Neuronal stem cell (in vitro differentiated cells): ENCODE results near the gene CNTNAP5.

Experiments used
- DNase-seq: peaks from one replicate; pipeline ENCODE4 v3.0.0-alpha.2; 2013; ENCODE audit warnings: low spot score
- H2AFZ ChIP-seq: one replicate; pipeline ENCODE4 v1.6.1; 2013; ENCODE audit warnings: mild to moderate bottlenecking, low read length, inconsistent platforms
- H2AK5ac ChIP-seq: 2 replicates; pipeline ENCODE4 v1.6.1; 2013; ENCODE audit warnings: low read depth, mild to moderate bottlenecking, inconsistent platforms, low read length, moderate library complexity, mixed read lengths
- H2BK120ac ChIP-seq: 2 replicates; pipeline ENCODE4 v1.6.1; 2013; ENCODE audit warnings: low read depth, mild to moderate bottlenecking, inconsistent platforms, low read length, moderate library complexity, mixed read lengths
- H2BK12ac ChIP-seq: one replicate; pipeline ENCODE4 v1.6.1; 2013; ENCODE audit warnings: low read length, inconsistent platforms
- H2BK15ac ChIP-seq: 2 replicates; pipeline ENCODE4 v1.6.1; 2013; ENCODE audit warnings: mild to moderate bottlenecking, low read length, inconsistent platforms, mixed read lengths
- H2BK5ac ChIP-seq: one replicate; pipeline ENCODE4 v1.6.1; 2013; ENCODE audit warnings: inconsistent platforms, mild to moderate bottlenecking, low read length, moderate library complexity
- H3K14ac ChIP-seq: one replicate; pipeline ENCODE4 v1.6.1; 2013; ENCODE audit warnings: low read length, inconsistent platforms
- H3K18ac ChIP-seq: 2 replicates; pipeline ENCODE4 v1.6.1; 2013; ENCODE audit warnings: low read length, inconsistent platforms
- H3K23ac ChIP-seq: 2 replicates; pipeline ENCODE4 v1.6.1; 2013; ENCODE audit warnings: low read depth, mild to moderate bottlenecking, mixed read lengths, low read length, inconsistent platforms; ENCODE audit not compliant: poor library complexity
- H3K27ac ChIP-seq: replicated peaks from 3 replicates; pipeline ENCODE4 v1.5.1; 2013; ENCODE audit warnings: low read length, inconsistent platforms
- H3K27me3 ChIP-seq, 3 experiments: 2 replicates each; pipeline ENCODE4 v1.6.1; 2013; ENCODE audit warnings: low read length in 3 of 3, mild to moderate bottlenecking in 2 of 3, inconsistent platforms in 1 of 3, low read depth in 1 of 3, mixed read lengths in 1 of 3, moderate library complexity in 1 of 3; ENCODE audit not compliant: control insufficient read depth in 3 of 3, insufficient read depth in 3 of 3
- H3K36me3 ChIP-seq, 2 donors: replicated peaks in 1 of 2; 2 replicates each; pipeline ENCODE4 v1.6.1; 2013; ENCODE audit warnings: low read length in 2 of 2; ENCODE audit not compliant: control insufficient read depth in 2 of 2, insufficient read depth in 2 of 2
- H3K4ac ChIP-seq: 2 replicates; pipeline ENCODE4 v1.6.1; 2013; ENCODE audit warnings: inconsistent platforms, mild to moderate bottlenecking, low read length, moderate library complexity
- H3K4me1 ChIP-seq, 2 donors: 1 replicate in 1 of 2; 2 replicates in 1 of 2; pipeline ENCODE4 v1.6.1; 2013; ENCODE audit warnings: low read length in 2 of 2, low read depth in 1 of 2; ENCODE audit not compliant: control insufficient read depth in 2 of 2, insufficient read depth in 1 of 2
- H3K4me2 ChIP-seq: one replicate; pipeline ENCODE4 v1.6.1; 2013; ENCODE audit warnings: mild to moderate bottlenecking, low read length, inconsistent platforms; ENCODE audit not compliant: insufficient read depth, poor library complexity, severe bottlenecking
- H3K4me3 ChIP-seq, 2 donors: 2 replicates each; pipeline ENCODE4 v1.5.1; 2013; ENCODE audit warnings: low read length in 2 of 2, mild to moderate bottlenecking in 2 of 2, inconsistent platforms in 1 of 2, moderate library complexity in 1 of 2
- H3K79me1 ChIP-seq: one replicate; pipeline ENCODE4 v1.6.1; 2013; ENCODE audit warnings: low read depth, mild to moderate bottlenecking, inconsistent platforms, low read length, moderate library complexity
- H3K9ac ChIP-seq: one replicate; pipeline ENCODE4 v1.6.1; 2013; ENCODE audit warnings: mild to moderate bottlenecking, low read depth, low read length, inconsistent platforms; ENCODE audit not compliant: poor library complexity
- H3K9me3 ChIP-seq, 2 donors: replicated peaks in 1 of 2; 2 replicates each; pipeline versions ENCODE3 to v1.6.1; 2013; ENCODE audit warnings: low read length in 2 of 2, mild to moderate bottlenecking in 2 of 2, inconsistent platforms in 1 of 2, low read depth in 1 of 2, mixed read lengths in 1 of 2, moderate library complexity in 1 of 2; ENCODE audit not compliant: control insufficient read depth in 2 of 2, insufficient read depth in 1 of 2
- H4K8ac ChIP-seq: one replicate; pipeline ENCODE4 v1.6.1; 2013; ENCODE audit warnings: low read depth, mild to moderate bottlenecking, inconsistent platforms, low read length, moderate library complexity
- H4K91ac ChIP-seq: one replicate; pipeline ENCODE4 v1.6.1; 2013; ENCODE audit warnings: low read length, low read depth, mild to moderate bottlenecking, inconsistent platforms; ENCODE audit not compliant: poor library complexity
- WGBS, 2 donors: extraction: QIAGEN DNeasy Blood & Tissue Kit; methylation state at CpG; one replicate each; pipeline ENCODE4 v1.1.7; 2013; ENCODE audit warnings: missing lambda C conversion rate in 2 of 2, mixed read lengths in 1 of 2; ENCODE audit not compliant: insufficient read length in 2 of 2, insufficient replicate concordance in 1 of 2; ENCODE audit errors: extremely low coverage in 2 of 2; 5-methylcytosine and 5-hydroxymethylcytosine counted together

Gene CNTNAP5

DNA sequence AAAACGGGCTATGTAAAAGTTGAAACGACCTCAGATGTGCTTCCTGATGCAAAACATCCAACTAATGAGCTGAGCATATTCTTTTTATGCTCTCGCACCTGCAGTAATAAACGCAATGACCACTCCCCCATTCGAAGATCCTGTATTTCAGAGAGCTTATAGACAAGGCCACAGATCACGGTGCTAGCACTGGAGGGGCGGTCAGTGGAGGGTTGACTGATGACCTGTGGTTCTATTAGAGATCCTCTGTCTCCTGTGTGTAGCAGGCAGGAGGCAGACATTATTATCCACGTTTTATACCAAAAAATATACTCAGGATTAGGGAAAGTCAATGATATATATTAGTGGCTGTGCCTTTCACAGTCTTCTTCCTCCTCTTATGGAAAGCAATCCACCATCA, 457.0 kb downstream of the CNTNAP5 start:
- no peak overlapping the region for H2BK12ac ChIP-seq
- H4K91ac ChIP-seq = no peak overlapping the region
- H3K36me3 ChIP-seq = no peaks in the 10 kb centered on the region
- no CpG with 5 or more reads among the region's 8 CpGs for WGBS, 2 donors
- H3K4ac ChIP-seq = no peak overlapping the region
- no peak overlapping the region for H4K8ac ChIP-seq
- H3K9ac ChIP-seq = no peak overlapping the region
- H2BK5ac ChIP-seq = no peak overlapping the region
- H3K9me3 ChIP-seq = no peaks in the 10 kb centered on the region
- no peak overlapping the region for H3K27ac ChIP-seq
- no peak for DNase-seq
- H3K23ac ChIP-seq = no peak overlapping the region
- H3K4me2 ChIP-seq = no peak overlapping the region
- H3K4me1 ChIP-seq = peaks cover 0 to 4% of the 10 kb centered on the region in 2 donors
- no peak overlapping the region for H3K14ac ChIP-seq
- no peak overlapping the region for H2BK15ac ChIP-seq
- H2AK5ac ChIP-seq = no peak overlapping the region
- no peaks in the 10 kb centered on the region for H3K27me3 ChIP-seq
- no peak overlapping the region for H2AFZ ChIP-seq
- no peaks in the 10 kb centered on the region for H3K79me1 ChIP-seq
- no peak overlapping the region for H3K18ac ChIP-seq
- no peak overlapping the region for H2BK120ac ChIP-seq
- no peak overlapping the region for H3K4me3 ChIP-seq

DNA sequence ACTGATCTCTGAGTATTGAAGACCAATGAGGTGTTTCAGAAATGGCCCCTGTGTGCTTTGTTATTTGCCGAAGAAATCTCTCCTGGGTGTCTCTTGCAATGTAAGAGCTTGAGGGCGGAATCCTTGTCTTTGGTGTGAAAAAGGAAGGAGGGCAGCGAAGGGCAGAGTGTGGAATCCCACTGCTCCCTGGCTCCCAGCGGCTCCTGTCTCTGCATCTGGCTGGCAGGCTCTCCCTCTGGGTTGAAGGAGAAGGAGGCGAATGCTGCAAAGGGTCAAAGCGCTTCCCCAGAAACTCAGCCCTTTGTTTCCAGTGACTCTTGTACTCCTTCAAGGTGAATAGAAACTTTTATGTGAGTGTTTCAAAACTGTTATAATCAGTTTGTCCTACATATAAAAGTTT, 457.5 kb downstream of the CNTNAP5 start:
- Histone ChIP-seq H3K9me3 (no peaks in the 10 kb centered on the region), H2BK15ac (no peak overlapping the region), H4K8ac (no peak overlapping the region), H2BK5ac (no peak overlapping the region), H3K27me3 (no peaks in the 10 kb centered on the region), H2AFZ (no peak overlapping the region), H3K9ac (no peak overlapping the region), H2AK5ac (no peak overlapping the region), H3K4me2 (no peak overlapping the region), H2BK120ac (no peak overlapping the region), H4K91ac (no peak overlapping the region), H3K23ac (no peak overlapping the region), H3K4ac (no peak overlapping the region), H3K4me1 (peaks cover 0 to 4% of the 10 kb centered on the region in 2 donors), H3K79me1 (no peaks in the 10 kb centered on the region), H3K14ac (no peak overlapping the region), H3K18ac (no peak overlapping the region), H3K4me3 (no peak overlapping the region), H2BK12ac (no peak overlapping the region), H3K27ac (no peak overlapping the region), H3K36me3 (no peaks in the 10 kb centered on the region)
- no CpG with 5 or more reads among the region's 6 CpGs for WGBS, 2 donors
- no peak for DNase-seq

DNA sequence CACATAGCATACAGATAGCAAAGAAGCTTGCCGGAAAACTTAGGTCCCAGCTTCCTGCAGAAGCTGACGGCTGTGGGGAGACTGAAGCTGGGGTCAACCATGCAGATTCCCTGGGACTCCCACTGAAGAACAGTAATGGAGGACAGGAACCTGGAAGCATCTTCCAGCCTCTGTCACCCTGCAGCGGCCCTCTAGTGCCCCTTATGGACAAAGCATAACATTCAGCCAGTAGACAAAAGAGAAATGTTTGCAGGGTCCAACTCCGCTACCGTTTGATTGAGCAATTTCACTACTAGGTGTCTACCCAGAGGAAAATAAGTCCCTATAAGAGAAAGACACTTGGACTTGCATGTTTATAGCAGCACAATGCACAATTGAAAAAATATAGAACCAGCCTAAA, 460.6 kb downstream of the CNTNAP5 start:
- Histone ChIP-seq H3K4me3 (no peak overlapping the region), H3K4ac (no peak overlapping the region), H2BK12ac (no peak overlapping the region), H4K91ac (no peak overlapping the region), H3K14ac (no peak overlapping the region), H3K27me3 (no peaks in the 10 kb centered on the region), H2BK5ac (no peak overlapping the region), H3K79me1 (no peaks in the 10 kb centered on the region), H2AFZ (no peak overlapping the region), H3K9me3 (no peaks in the 10 kb centered on the region), H2BK15ac (no peak overlapping the region), H2AK5ac (no peak overlapping the region), H3K27ac (no peak overlapping the region), H3K36me3 (no peaks in the 10 kb centered on the region), H3K23ac (no peak overlapping the region), H3K4me1 (peaks cover 0 to 4% of the 10 kb centered on the region in 2 donors), H3K9ac (no peak overlapping the region), H4K8ac (no peak overlapping the region), H3K18ac (no peak overlapping the region), H3K4me2 (no peak overlapping the region), H2BK120ac (no peak overlapping the region)
- no CpG with 5 or more reads among the region's 5 CpGs for WGBS, 2 donors
- no peak for DNase-seq

DNA sequence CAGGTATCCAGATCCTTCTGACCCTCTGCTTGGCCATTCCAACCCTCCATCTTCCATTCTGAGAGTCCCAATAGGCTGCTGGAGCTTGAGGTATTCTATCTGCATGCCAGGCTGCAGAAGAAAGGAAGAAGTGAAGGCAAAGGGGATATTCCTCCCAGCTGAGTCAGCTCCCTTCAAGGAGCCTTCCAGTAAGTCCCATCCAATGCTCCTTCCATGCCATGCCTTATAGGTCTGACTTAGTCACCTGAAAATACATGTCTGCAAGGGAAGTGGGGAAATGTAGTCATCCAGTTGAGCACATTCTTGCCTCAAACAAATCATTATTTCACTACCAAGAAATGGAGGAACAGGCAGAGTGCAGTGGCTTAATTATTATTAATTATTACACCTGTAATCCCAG, 464.6 kb downstream of the CNTNAP5 start:
- H3K4me2 ChIP-seq = no peak overlapping the region
- no peak overlapping the region for H2AFZ ChIP-seq
- H3K9ac ChIP-seq = no peak overlapping the region
- H3K14ac ChIP-seq = no peak overlapping the region
- H3K79me1 ChIP-seq = no peaks in the 10 kb centered on the region
- H3K18ac ChIP-seq = no peak overlapping the region
- H3K4me3 ChIP-seq = no peak overlapping the region
- H3K4ac ChIP-seq = no peak overlapping the region
- no peak overlapping the region for H2BK15ac ChIP-seq
- H3K23ac ChIP-seq = no peak overlapping the region
- no peaks in the 10 kb centered on the region for H3K9me3 ChIP-seq
- no peaks in the 10 kb centered on the region for H3K36me3 ChIP-seq
- H2AK5ac ChIP-seq = no peak overlapping the region
- no peak overlapping the region for H2BK120ac ChIP-seq
- no peak overlapping the region for H2BK12ac ChIP-seq
- no peak overlapping the region for H2BK5ac ChIP-seq
- no peaks in the 10 kb centered on the region for H3K27me3 ChIP-seq
- no peak overlapping the region for H4K91ac ChIP-seq
- no peak for DNase-seq
- no peak overlapping the region for H3K27ac ChIP-seq
- H4K8ac ChIP-seq = no peak overlapping the region
- no peaks in the 10 kb centered on the region for H3K4me1 ChIP-seq
